Measurements from ENCODE around the gene TBX6. TPM values are rescaled to one million over a fixed set of nuclear protein-coding genes. Genes with fewer than 3 reads are reported as not detected.
"Not testable (repeated sequence)": the region's sequence is repeated elsewhere in the genome, so short reads cannot be mapped to it uniquely, and the experiment has no call there.

The TBX6 gene
- total RNA-seq, 4 donors from 2014 or later = 0.36 to 0.56 TPM; not detected in 2

GRCh38 chr16:30131869-30132475 lies 40.2 kb upstream of the TBX6 start:
- DNase-seq (ENCODE audit: low spot score) (no peak), ATAC-seq (ENCODE audit: low FRiP score) (no peak)
- TF ChIP-seq CTCF (IDR thresholded peaks at IDR 0.05) = no peak

GRCh38 chr16:30127993-30128392 lies 36.3 kb upstream of the TBX6 start:
- no peak for ATAC-seq (ENCODE audit: low FRiP score)
- DNase-seq (ENCODE audit: low spot score) = no peak
- TF ChIP-seq CTCF (IDR thresholded peaks at IDR 0.05) = no peak

- DNase-seq (ENCODE audit: low spot score); ATAC-seq (ENCODE audit: low FRiP score): not testable (repeated sequence)
These were observed 34.0 kb upstream of the TBX6 start for GRCh38 chr16:30125690-30126089.

- ATAC-seq (ENCODE audit: low FRiP score) (no peak), DNase-seq (ENCODE audit: low spot score) (no peak)
- no peak for TF ChIP-seq CTCF (IDR thresholded peaks at IDR 0.05)
These were observed 33.3 kb upstream of the TBX6 start for GRCh38 chr16:30124985-30125379.

- ATAC-seq (ENCODE audit: low FRiP score) (peak; percentile 6), DNase-seq (ENCODE audit: low spot score) (no peak)
- no peak for TF ChIP-seq CTCF (IDR thresholded peaks at IDR 0.05)
These were observed 31.0 kb upstream of the TBX6 start for GRCh38 chr16:30122604-30123160.

- no peak for DNase-seq (ENCODE audit: low spot score)
These were observed 30.2 kb upstream of the TBX6 start for GRCh38 chr16:30121741-30122571.

More at GRCh38 chr16:30121741-30122571, 30.2 kb upstream of the TBX6 start:
- no peak for ATAC-seq (ENCODE audit: low FRiP score)
- no peak for TF ChIP-seq CTCF (IDR thresholded peaks at IDR 0.05)
